ENCODE results near the gene SMIM7. TPM values are rescaled to one million over a fixed set of nuclear protein-coding genes. Genes with fewer than 3 reads are reported as not detected.
"Not testable (repeated sequence)": the region's sequence is repeated elsewhere in the genome, so short reads cannot be mapped to it uniquely, and the experiment has no call there.

The SMIM7 gene
- polyA plus RNA-seq = 10 to 100 TPM; 69.6 to 96.7 (median 79.3) TPM

GRCh38 chr19:16659832-16660708 is at the start of gene SMIM7:
Gene SMIM7 (minus strand): TSS chr19:16660144. CDS start chr19:16660110, 34 bp downstream.
- 0 to 1% (median 1%) methylated on average over 60 of the region's 60 CpGs for WGBS, 3 donors

GRCh38 chr19:16703677-16704076 is 43.7 kb upstream of the SMIM7 start:
- H3K27ac ChIP-seq (ENCODE audit: low read depth, low read length) = no peak overlapping the region
- WGBS, 3 donors = 71 to 91% (median 86%) methylated on average over 4 of the region's 4 CpGs

More at GRCh38 chr19:16659832-16660708, at the start of gene SMIM7:
- H3K27ac ChIP-seq (ENCODE audit: low read depth, low read length) = no peak within 1 kb of the TSS

- no peak overlapping the region for H3K27ac ChIP-seq (ENCODE audit: low read depth, low read length)
- WGBS, 3 donors = 39 to 74% (median 55%) methylated on average over 6 of the region's 6 CpGs
These were observed 42.2 kb upstream of the SMIM7 start for GRCh38 chr19:16702123-16702522.

- H3K27ac ChIP-seq (ENCODE audit: low read depth, low read length) = no peak overlapping the region
- 63 to 65% (median 64%) methylated on average over 5 of the region's 5 CpGs for WGBS, 3 donors
These were observed 39.0 kb upstream of the SMIM7 start for GRCh38 chr19:16698914-16699313.

GRCh38 chr19:16688084-16688483 is 28.1 kb upstream of the SMIM7 start:
- no peak overlapping the region for H3K27ac ChIP-seq (ENCODE audit: low read depth, low read length)
- WGBS, 3 donors = 90 to 95% (median 94%) methylated on average over 12 of the region's 12 CpGs

GRCh38 chr19:16684216-16684615 is 24.3 kb upstream of the SMIM7 start:
- no peak overlapping the region for H3K27ac ChIP-seq (ENCODE audit: low read depth, low read length)
- WGBS, 3 donors = 88 to 92% (median 90%) methylated on average over 3 of the region's 3 CpGs

- WGBS, 3 donors = 92 to 97% (median 97%) methylated on average over 2 of the region's 2 CpGs
- H3K27ac ChIP-seq (ENCODE audit: low read depth, low read length) = no peak overlapping the region
These were observed 22.6 kb upstream of the SMIM7 start for GRCh38 chr19:16682539-16682938.

- 92 to 94% (median 94%) methylated on average over 11 of the region's 11 CpGs for WGBS, 3 donors
- no peak overlapping the region for H3K27ac ChIP-seq (ENCODE audit: low read depth, low read length)
These were observed 19.9 kb upstream of the SMIM7 start for GRCh38 chr19:16679811-16680210.

GRCh38 chr19:16678498-16678897 is 18.6 kb upstream of the SMIM7 start:
- H3K27ac ChIP-seq (ENCODE audit: low read depth, low read length) = no peak overlapping the region
- 90 to 95% (median 91%) methylated on average over 9 of the region's 9 CpGs for WGBS, 3 donors

- no peak overlapping the region for H3K27ac ChIP-seq (ENCODE audit: low read depth, low read length)
These were observed 17.1 kb upstream of the SMIM7 start for GRCh38 chr19:16677055-16677454.

- 83 to 91% (median 85%) methylated on average over 15 of the region's 15 CpGs for WGBS, 3 donors
- no peak overlapping the region for H3K27ac ChIP-seq (ENCODE audit: low read depth, low read length)
These were observed 16.3 kb upstream of the SMIM7 start for GRCh38 chr19:16676101-16676798.

GRCh38 chr19:16673839-16674238 is 13.9 kb upstream of the SMIM7 start:
- 70 to 85% (median 76%) methylated on average over 4 of the region's 4 CpGs for WGBS, 3 donors

GRCh38 chr19:16673231-16673630 is 13.3 kb upstream of the SMIM7 start:
- no peak overlapping the region for H3K27ac ChIP-seq (ENCODE audit: low read depth, low read length)
- WGBS, 3 donors = 71 to 76% (median 72%) methylated on average over 3 of the region's 3 CpGs

More at GRCh38 chr19:16673839-16674238, 13.9 kb upstream of the SMIM7 start:
- not testable (repeated sequence) for H3K27ac ChIP-seq (ENCODE audit: low read depth, low read length)

- 86 to 89% (median 88%) methylated on average over 12 of the region's 12 CpGs for WGBS, 3 donors
- no peak overlapping the region for H3K27ac ChIP-seq (ENCODE audit: low read depth, low read length)
These were observed 11.8 kb upstream of the SMIM7 start for GRCh38 chr19:16671652-16672274.

- 93 to 97% (median 96%) methylated on average over 13 of the region's 13 CpGs for WGBS, 3 donors
- H3K27ac ChIP-seq (ENCODE audit: low read depth, low read length) = no peak overlapping the region
These were observed 10.3 kb upstream of the SMIM7 start for GRCh38 chr19:16670291-16670690.

- 95 to 100% (median 98%) methylated on average over 4 of the region's 4 CpGs for WGBS, 3 donors
- not testable (repeated sequence) for H3K27ac ChIP-seq (ENCODE audit: low read depth, low read length)
These were observed 8.8 kb upstream of the SMIM7 start for GRCh38 chr19:16668702-16669101.

- WGBS, 3 donors = 92 to 97% (median 93%) methylated on average over 5 of the region's 5 CpGs
- H3K27ac ChIP-seq (ENCODE audit: low read depth, low read length) = no peak overlapping the region
These were observed 8.2 kb upstream of the SMIM7 start for GRCh38 chr19:16668176-16668575.

GRCh38 chr19:16661480-16662034 is 1.6 kb upstream of the SMIM7 start:
- no peak overlapping the region for H3K27ac ChIP-seq (ENCODE audit: low read depth, low read length)
- WGBS, 3 donors = 2 to 3% (median 3%) methylated on average over 17 to 31 of the region's 31 CpGs
